HG02870 (cell line): ENCODE data around the gene ISG20L2.

Experiments used
- ATAC-seq: cut with Tn5 transposase; IDR thresholded peaks from one replicate; pipeline ENCODE4 v1.9.1; 2021; ENCODE audit warnings: mild to moderate bottlenecking, moderate library complexity; ENCODE audit not compliant: unreplicated experiment

Gene ISG20L2

GRCh38 chr1:156742017-156742416, 13.5 kb upstream of the ISG20L2 start:
- ATAC-seq = no peak

DNA sequence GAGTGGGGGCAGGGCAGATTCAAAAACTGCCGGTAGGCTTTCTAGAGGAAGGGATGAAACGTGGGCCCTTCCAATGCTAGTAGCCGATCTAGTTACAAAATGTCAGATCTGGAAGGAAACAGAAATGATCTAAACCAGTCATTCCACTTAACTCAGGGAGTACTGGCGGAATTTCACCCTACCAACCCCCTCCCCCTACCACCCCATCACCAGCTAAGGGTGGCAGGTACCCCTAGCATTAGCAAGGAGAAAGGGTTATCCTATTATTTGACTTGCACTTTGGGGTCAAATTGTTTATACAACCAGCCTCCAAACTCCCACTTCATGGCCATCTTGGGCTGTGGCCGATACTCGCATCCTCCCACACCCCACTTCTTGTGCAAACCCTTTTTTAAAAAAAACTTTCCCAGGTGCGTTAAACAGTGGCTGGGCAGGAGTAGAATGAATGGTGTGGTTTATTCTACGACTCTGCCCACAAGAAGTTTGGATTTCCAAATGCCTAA, 13.0 kb upstream of the ISG20L2 start:
- peak; percentile 1 for ATAC-seq

DNA sequence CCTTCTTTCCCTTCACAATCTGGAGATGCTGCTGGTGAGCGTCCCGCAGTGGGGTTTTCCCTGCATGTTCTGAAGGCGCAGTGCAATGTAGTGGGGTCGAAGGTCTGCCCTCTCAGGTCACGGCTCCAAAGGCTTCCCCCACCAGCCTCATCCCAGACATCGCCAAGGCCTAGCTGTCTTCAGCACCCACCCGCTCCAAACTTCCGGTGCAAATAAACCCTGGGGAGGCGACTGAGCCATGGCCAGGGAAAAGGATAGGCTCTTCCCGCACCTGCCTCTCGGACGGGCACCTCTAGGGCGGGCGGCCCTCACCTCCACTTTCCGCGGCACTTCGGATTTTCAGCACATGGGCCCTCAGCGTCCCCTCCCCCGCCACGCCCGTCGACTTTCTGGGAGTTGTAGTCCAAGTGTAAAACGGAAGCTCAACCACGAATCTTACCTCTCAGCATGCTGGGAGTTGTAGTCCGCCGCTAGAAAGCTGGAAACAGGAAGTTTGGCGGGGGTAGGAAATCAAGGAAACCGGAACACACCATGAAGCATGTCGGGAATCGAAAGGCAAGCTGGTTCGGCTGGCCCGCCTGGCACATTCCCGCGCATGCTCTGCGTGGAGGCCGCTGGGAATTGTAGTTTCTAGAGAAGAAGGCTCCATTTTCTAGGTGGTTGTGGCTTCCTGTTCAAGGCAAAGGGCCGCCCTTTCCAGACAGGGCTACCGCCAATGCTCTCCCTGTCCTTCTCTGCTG, 12.3 kb upstream of the ISG20L2 start, which contains the start of gene MRPL24:
Gene MRPL24, minus strand, starts transcription at position 348 of the 740 bp plus-strand sequence. CDS start 2,384 bp downstream, outside the sequence.
- peak; percentile 82 for ATAC-seq

DNA sequence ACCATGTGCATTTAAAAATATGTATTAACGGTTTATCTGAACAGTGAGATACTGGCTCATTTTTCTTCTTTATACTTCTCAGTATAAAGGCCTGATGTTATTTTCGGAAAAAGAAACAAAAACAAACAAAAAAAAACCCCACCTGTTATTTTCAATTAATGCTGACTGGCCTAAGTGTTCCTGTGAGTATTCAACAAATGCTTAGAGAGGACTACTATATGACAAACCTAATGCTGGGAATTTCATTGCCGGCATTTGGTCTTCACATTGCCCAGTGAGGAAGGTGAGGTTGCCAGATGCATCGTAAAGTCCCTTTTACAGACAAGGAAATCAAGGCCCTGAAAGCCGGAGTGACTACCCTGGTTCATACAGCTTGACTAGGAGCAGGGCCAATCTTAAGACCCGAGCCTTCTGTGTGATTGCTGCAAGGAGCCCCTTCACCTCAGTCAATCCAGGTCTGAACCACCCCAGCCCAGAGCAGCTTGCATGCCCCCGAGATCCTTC, 11.7 kb upstream of the ISG20L2 start:
- no peak for ATAC-seq

DNA sequence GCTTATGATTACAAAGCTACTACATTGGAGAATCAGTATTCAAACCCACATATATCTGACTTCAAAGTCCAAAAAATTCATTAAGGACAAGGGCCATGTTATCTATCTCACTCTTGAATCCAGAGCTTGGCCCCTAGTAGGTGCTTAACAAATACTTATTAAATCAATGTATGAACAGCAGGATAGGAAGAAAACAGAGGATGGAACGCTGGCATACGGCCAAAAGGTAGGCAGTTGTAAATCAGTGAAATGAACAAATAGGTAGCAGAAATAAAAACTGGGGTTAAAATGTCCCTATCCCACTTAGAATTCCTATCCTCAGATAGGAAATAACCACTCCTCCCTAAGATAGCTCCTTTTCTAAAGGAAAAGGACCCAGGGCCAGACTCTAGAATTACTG, 10.3 kb upstream of the ISG20L2 start:
- ATAC-seq = no peak

GRCh38 chr1:156738407-156738806, 9.8 kb upstream of the ISG20L2 start:
- no peak for ATAC-seq

DNA sequence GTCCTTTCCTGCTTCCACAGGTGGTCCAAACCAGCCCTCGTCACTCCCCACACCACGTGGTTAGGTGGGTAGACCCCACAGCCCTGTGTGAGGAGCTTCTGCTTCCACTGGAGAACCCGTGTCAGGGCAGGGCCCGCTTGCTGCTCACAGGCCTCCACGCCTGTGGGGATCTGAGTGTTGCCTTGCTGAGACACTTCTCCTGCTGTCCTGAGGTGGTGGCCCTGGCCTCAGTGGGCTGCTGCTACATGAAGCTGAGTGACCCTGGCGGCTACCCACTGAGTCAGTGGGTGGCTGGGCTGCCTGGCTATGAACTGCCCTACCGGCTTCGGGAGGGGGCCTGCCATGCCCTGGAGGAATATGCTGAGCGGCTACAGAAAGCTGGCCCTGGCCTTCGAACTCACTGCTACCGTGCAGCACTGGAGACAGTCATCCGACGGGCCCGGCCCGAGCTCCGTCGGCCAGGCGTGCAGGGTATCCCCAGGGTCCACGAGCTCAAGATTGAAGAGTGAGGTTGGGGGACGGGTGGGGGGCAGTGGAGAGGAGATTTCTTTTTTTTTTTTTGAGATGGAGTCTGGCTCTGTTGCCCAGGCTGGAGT, 5.5 kb upstream of the ISG20L2 start:
- ATAC-seq = no peak

GRCh38 chr1:156727926-156728598, 504 bp downstream of the ISG20L2 start, which contains the start of gene METTL25B:
Gene METTL25B (plus strand): TSS chr1:156728469. CDS start chr1:156729105, 636 bp downstream.
- ATAC-seq = peak; percentile 41

GRCh38 chr1:156727492-156727891, 1.1 kb downstream of the ISG20L2 start:
- no peak for ATAC-seq

DNA sequence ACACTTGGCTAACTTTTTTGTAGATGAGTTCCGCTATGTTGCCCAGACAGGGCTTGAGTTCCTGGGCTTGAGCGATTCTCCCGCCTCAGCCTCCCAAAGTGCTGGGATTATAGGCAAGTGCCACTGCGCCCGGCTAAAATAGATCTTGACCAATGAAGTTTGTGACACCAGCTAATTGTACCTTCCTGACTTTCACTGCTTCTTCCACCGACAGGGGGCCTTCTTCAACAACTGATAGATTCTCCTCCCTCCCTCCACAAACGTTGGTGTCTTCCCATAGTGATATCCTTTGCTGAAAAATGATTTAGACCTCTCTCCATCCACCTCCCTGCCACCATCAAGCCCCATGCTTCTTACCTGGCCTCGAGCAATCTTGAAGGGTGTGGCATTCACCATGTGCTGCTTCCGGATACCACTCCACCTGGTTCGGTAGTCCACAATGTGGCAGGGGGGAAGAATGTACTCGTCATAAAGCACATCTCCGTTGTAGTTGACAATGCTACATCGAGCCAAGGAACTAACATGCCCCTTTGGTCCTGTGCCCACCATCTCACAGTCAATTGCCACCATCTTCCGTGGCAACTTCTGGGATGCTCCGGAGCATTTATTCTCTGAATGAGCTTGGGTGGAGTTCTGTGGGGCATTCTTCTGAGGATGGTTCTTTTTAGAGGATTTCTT, 1.9 kb downstream of the ISG20L2 start:
- ATAC-seq = no peak

- ATAC-seq = peak; percentile 37
These were observed 2.8 kb downstream of the ISG20L2 start for GRCh38 chr1:156725683-156726280.

DNA sequence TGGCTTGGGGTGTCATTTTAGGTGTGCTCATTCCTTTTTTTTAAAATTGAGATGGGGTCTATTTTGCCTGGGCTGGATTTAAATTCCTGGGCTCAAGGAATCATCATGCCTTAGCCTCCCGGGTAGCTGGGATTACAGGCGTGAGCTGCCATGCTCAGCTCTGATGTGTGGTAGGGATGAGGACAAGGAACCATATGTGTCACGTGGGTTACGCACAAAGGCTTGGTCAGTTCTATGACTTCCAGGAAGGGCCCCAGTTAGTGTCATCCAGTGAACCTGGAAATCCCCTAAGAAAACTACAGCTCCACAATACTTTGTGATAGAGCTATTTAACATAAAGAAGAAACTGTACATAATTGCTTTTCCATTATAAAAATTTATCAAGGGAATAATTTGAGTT, 7.0 kb downstream of the ISG20L2 start:
- ATAC-seq = no peak

DNA sequence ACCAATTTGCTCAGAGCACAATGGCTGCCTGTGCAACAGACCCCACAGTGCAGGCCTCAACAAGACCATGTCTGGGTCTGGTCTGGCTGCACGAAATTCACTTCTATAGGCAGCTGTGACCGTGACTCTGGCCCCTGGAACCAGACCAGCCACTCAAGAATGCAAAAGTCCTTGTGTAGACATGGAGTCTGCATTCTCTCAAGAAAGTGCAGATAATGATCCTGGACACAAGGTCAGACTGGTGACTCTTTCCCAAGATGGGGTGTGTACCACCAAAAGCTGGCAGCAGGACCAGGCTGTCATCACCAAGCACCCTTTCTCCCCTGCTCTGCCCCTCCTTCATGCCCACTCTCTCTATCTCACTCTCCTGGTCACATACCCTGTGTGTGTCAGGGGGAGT, 7.4 kb downstream of the ISG20L2 start:
- no peak for ATAC-seq

GRCh38 chr1:156717351-156717750, 11.2 kb downstream of the ISG20L2 start:
- ATAC-seq = no peak

DNA sequence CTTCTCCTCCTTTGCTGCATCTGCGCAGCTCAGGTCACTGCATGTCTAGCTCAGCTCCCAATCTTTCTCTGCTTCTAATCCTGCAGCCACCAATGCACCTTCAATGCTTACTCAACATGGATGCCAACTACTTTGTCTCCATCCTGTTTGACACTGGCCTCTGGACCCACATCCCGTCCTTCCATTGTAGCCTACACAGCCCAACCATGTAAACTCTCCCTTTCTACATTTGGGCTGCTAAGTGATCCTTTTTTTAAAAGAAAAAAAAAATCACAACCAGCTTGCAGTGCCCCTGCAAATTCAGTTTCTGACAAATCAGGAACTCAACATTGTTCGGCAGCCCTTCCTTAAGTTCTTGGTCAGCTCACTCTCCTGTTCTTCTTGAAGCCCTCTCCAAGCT, 13.7 kb downstream of the ISG20L2 start:
- no peak for ATAC-seq

DNA sequence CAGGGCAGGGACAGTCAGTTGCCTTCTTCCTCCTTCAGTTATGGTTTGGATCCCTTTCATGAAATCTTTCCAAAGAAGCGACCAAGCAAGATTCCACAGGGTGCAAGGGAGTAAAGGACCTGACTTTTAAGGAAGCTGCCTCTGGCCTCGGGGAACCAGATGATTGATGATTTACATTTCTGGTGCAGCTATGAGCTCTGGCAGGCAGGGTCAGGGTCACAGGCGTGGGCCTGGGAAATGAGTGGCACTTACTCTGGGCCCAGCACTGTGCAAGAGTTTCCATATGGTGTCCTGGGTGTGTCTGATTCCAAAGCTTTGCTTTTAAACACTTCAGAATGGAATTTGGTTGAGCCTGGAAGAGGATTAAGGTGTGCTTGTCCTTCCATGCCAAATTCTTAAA, 15.9 kb downstream of the ISG20L2 start:
- no peak for ATAC-seq

DNA sequence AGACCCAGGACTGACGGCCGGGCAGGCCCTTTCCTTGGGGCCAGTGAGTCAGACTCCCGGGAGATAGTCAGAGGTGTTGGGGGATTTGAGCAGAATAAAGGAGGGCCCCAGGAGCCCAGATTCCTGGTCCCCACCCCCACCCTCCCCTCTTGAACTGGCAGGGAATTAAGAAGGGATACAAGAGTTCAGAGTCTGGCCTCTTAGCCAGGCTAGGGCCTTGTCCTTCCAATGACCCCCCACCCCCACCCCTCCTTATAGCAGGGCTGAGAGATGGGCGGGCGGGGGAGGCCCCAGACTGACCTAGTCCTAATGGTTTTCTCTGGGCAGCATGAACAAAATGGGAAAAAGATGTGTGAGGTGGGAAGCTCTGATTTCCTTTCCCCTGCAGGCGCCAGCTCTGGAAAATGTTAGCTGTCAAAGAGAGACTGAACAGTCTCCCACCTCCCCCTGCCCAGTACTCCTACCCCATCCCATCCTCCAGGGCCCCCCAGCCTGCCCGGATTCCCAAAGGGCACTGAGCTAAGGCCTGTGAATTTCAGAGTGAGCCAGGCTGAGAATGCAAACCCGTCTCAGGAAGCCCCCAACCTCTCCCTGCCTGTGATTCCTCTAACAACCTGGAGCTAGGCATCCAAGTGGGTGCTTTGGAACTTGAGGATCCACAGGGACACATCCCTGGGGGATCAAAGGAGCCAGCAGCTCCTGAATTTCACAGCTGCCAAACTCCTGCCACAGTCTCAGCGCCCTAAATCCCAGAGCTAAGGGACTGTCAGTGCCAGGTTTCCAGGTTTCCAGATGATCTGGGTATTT, 17.4 kb downstream of the ISG20L2 start:
- no peak for ATAC-seq

DNA sequence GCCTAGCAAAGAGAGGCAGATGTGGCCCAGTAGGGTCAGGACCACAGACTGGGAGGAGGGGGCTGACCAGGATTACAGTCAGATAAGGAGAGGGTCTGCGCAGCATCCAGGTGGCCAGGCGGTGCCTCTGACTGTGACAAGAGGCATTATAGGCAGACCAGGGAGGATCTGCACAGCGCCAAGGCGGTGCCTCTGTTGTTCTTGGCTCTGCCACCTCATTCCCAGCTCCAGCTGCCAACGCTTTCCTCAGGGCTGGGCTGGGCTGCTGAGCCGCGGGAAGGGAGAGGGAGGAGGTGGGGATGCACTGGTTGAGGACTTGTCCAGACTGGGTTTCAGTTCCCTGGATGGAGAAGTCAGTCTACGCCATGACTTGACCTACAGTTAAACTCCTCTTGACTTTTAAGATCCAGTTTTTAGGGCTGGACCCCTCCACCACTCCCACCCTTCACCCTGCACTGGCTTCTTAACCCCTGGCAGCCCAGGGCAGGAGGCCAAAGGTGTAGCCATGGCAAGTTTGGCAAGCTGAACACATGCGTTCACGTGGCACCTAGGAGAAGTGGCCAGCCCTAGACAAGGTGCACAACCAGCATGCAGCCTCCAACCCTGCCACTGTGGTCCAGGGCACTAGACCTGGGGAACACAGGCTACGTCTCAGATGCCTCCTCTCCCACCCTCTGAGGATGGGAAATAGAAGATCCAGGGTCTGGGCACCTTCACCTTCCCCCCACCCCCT, 18.6 kb downstream of the ISG20L2 start:
- no peak for ATAC-seq

DNA sequence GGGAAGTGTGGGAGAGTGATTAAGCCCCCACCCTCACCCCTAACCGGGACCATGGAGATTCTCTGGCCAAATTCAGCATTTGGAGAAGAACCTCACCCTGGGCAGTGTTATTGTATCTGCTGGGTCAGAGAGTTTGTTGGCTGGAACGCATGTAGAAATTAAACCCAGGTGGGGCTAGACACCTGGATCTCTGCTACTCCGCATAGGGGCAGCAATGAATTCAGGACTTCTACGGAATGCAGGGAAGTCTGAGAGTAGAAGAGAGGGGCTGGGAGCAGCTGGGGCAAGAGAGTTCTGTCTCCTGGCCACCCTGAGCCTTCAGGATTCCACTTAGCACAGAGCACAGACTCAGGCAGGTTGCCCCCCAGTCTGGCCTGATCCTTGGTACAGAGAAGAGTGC, 19.5 kb downstream of the ISG20L2 start:
- ATAC-seq = no peak
